Right lobe of liver (tissue), 6 donors: ENCODE measurements around the gene TSPAN9. TPM values are rescaled to one million over a fixed set of nuclear protein-coding genes. Genes with fewer than 3 reads are reported as not detected.

ENCODE experiments used
- ATAC-seq, 4 donors: fragments of 200-7000 bp; cut with Tn5 transposase; one replicate each; pipeline ENCODE4 v1.9.1; 2020; ENCODE audit warnings: mild to moderate bottlenecking in 4 of 4, moderate library complexity in 4 of 4
- DNase-seq, 3 donors: peaks; one replicate each; pipeline ENCODE4 v3.0.0-alpha.2; 2020
- H3K27ac ChIP-seq, 3 donors: fragments of 200-600 bp; one replicate each; pipeline ENCODE4 v1.8.0; 2022
- H3K27me3 ChIP-seq, 2 donors: fragments of 200-600 bp; one replicate each; pipeline ENCODE4 v1.8.0; 2022
- H3K36me3 ChIP-seq, 4 donors: fragments of 200-600 bp; sonication (generic) in 1 of 4; one replicate each; pipeline versions ENCODE4 v1.5.1 to v1.8.0; 2017 to 2022; ENCODE audit warnings: control low read depth in 1 of 4
- H3K4me1 ChIP-seq, 4 donors: fragments of 200-600 bp; sonication (generic) in 1 of 4; one replicate each; pipeline versions ENCODE4 v1.5.1 to v1.8.0; 2017 to 2022; ENCODE audit warnings: control low read depth in 1 of 4
- H3K4me3 ChIP-seq, 3 donors: fragments of 200-600 bp; one replicate each; pipeline ENCODE4 v1.8.0; 2022
- H3K9me3 ChIP-seq, 4 donors: fragments of 200-600 bp; sonication (generic) in 1 of 4; one replicate each; pipeline versions ENCODE4 v1.5.1 to v1.8.0; 2017 to 2022; ENCODE audit warnings: control low read depth in 1 of 4
- CTCF ChIP-seq, 4 donors: fragments of 200-600 bp in 3 of 4; fragments of 450-650 bp in 1 of 4; IDR thresholded peaks; one replicate each; pipeline versions ENCODE4 v1.5.1 to v1.8.0; 2016 to 2022; ENCODE audit warnings: antibody characterized with exemption in 4 of 4, mild to moderate bottlenecking in 2 of 4
- POLR2A ChIP-seq: fragments of 450-650 bp; IDR thresholded peaks from one replicate; pipeline ENCODE4 v1.6.1; 2017; ENCODE audit warnings: antibody characterized with exemption, mild to moderate bottlenecking
- WGBS: methylation state at CpG from one replicate; pipeline ENCODE4 v1.1.6; 2018; ENCODE audit warnings: low coverage, low lambda C conversion rate; ENCODE audit not compliant: insufficient coverage; ENCODE audit errors: missing lambda C conversion rate; 5-methylcytosine and 5-hydroxymethylcytosine counted together
- intact Hi-C, 2 donors: fragments of 100-400 bp; cut with DNase I; formaldehyde crosslinking; loops; one replicate each; pipeline versions ENCODE4 v1.11.2 to v1.14.1; 2022
- total RNA-seq, 6 experiments: library from RNA; depleted of rRNA in 2 of 6; stranded (reverse); fragments of >200 nt in 2 of 6; fragmentation: NEBNext Ultra II Directional in 3 of 6; extraction: Animal tissue kit (Norgen Biotek cat#: 25700) in 3 of 6; gene quantifications; one replicate each; pipeline versions ENCODE4 v1.1.0 to v1.2.4, GENCODE V29; 2016 to 2023
- donor health status: DM: no; HTN: yes; CAD: no.
- donor health status: DM: no; HTN: no; CAD: no.
- donor health status: DM: no; HTN: no; CAD: no.
- donor health status: DM: no; HTN: yes; CAD: no.
- donor health status: DM: no; HTN: yes; CAD: no.

The TSPAN9 gene
- total RNA-seq, 6 experiments from 2014 or later = 23.7 to 53.2 (median 39.8) TPM

GRCh38 chr12:3223601-3224529 lies 146.7 kb downstream of the TSPAN9 start:
- H3K27me3 ChIP-seq = no peaks in the 10 kb centered on the region
- WGBS = 63% methylated on average over 3 of the region's 18 CpGs
- H3K27ac ChIP-seq = no peak overlapping the region
- no peak for TF ChIP-seq CTCF (IDR thresholded peaks at IDR 0.05)
- no peak for TF ChIP-seq POLR2A
- intact Hi-C loops = no loop called here
- ATAC-seq = no peak
- peaks cover 0 to 12% (median 2%) of the 10 kb centered on the region in 4 donors for H3K4me1 ChIP-seq
- H3K9me3 ChIP-seq = no peaks in the 10 kb centered on the region
- no peak overlapping the region for H3K4me3 ChIP-seq
- H3K36me3 ChIP-seq = no peaks in the 10 kb centered on the region
- no peak for DNase-seq

GRCh38 chr12:3224530-3224903 lies 147.3 kb downstream of the TSPAN9 start:
- TF ChIP-seq CTCF (IDR thresholded peaks at IDR 0.05) = no peak
- TF ChIP-seq POLR2A = no peak
- Histone ChIP-seq H3K4me3 (no peak overlapping the region), H3K27me3 (no peaks in the 10 kb centered on the region), H3K9me3 (no peaks in the 10 kb centered on the region), H3K4me1 (peaks cover 0 to 10% (median 2%) of the 10 kb centered on the region in 4 donors), H3K36me3 (no peaks in the 10 kb centered on the region), H3K27ac (no peak overlapping the region)
- no peak for ATAC-seq
- WGBS = 64% methylated on average over 5 of the region's 19 CpGs
- no peak for DNase-seq
- intact Hi-C loops = no loop called here

GRCh38 chr12:3225154-3225795 lies 148.1 kb downstream of the TSPAN9 start:
- Histone ChIP-seq H3K4me1 (peaks cover 0 to 10% (median 2%) of the 10 kb centered on the region in 4 donors), H3K27ac (no peak overlapping the region), H3K36me3 (no peaks in the 10 kb centered on the region), H3K27me3 (no peaks in the 10 kb centered on the region), H3K4me3 (no peak overlapping the region), H3K9me3 (no peaks in the 10 kb centered on the region)
- DNase-seq (peak in 1 of 3 donors; percentile 45), ATAC-seq (peak in 2 of 4 donors; percentile 9 to 36)
- TF ChIP-seq CTCF (IDR thresholded peaks at IDR 0.05) (no peak), POLR2A (no peak)
- intact Hi-C loops = no loop called here
- 37% methylated on average over 2 of the region's 20 CpGs for WGBS

GRCh38 chr12:3225796-3226180 lies 148.6 kb downstream of the TSPAN9 start:
- intact Hi-C loops = no loop called here
- Histone ChIP-seq H3K4me1 (peaks cover 0 to 10% (median 2%) of the 10 kb centered on the region in 4 donors), H3K9me3 (no peaks in the 10 kb centered on the region), H3K4me3 (no peak overlapping the region), H3K36me3 (no peaks in the 10 kb centered on the region), H3K27ac (no peak overlapping the region), H3K27me3 (no peaks in the 10 kb centered on the region)
- TF ChIP-seq POLR2A (no peak), CTCF (IDR thresholded peaks at IDR 0.05) (no peak)
- 70% methylated on average over 2 of the region's 3 CpGs for WGBS
- ATAC-seq (no peak), DNase-seq (no peak)
